Measurements from ENCODE around the gene AKAP8. TPM values are rescaled to one million over a fixed set of nuclear protein-coding genes. Genes with fewer than 3 reads are reported as not detected.

The AKAP8 gene
- total RNA-seq, 1 donor from 2014 or later: 28.9 TPM

GRCh38 chr19:15374796-15375440, 4.7 kb downstream of the AKAP8 start:
- peak overlapping the region; percentile 47 for H3K4me3 Mint-ChIP-seq (ENCODE audit: unreplicated experiment)
- H3K27me3 Mint-ChIP-seq (ENCODE audit: unreplicated experiment): peaks cover 14% of the 10 kb centered on the region
- no peak for DNase-seq
- peaks cover 26% of the 10 kb centered on the region for H3K4me1 Mint-ChIP-seq (ENCODE audit: low read depth, unreplicated experiment)
- H3K9me3 Mint-ChIP-seq (ENCODE audit: unreplicated experiment): peaks cover 23% of the 10 kb centered on the region
- H3K27ac Mint-ChIP-seq (ENCODE audit: unreplicated experiment): peak overlapping the region; percentile 82
- TF ChIP-seq CTCF (IDR thresholded peaks at IDR 0.05; ENCODE audit: partially characterized antibody, unreplicated experiment): no peak
- no peaks in the 10 kb centered on the region for H3K36me3 Mint-ChIP-seq (ENCODE audit: unreplicated experiment)

GRCh38 chr19:15374105-15374651, 5.4 kb downstream of the AKAP8 start:
- peaks cover 26% of the 10 kb centered on the region for H3K4me1 Mint-ChIP-seq (ENCODE audit: low read depth, unreplicated experiment)
- DNase-seq: peak; percentile 43
- no peaks in the 10 kb centered on the region for H3K36me3 Mint-ChIP-seq (ENCODE audit: unreplicated experiment)
- peaks cover 20% of the 10 kb centered on the region for H3K9me3 Mint-ChIP-seq (ENCODE audit: unreplicated experiment)
- peak overlapping the region; percentile 47 for H3K4me3 Mint-ChIP-seq (ENCODE audit: unreplicated experiment)
- H3K27me3 Mint-ChIP-seq (ENCODE audit: unreplicated experiment): peaks cover 11% of the 10 kb centered on the region
- peak overlapping the region; percentile 82 for H3K27ac Mint-ChIP-seq (ENCODE audit: unreplicated experiment)
- TF ChIP-seq CTCF (IDR thresholded peaks at IDR 0.05; ENCODE audit: partially characterized antibody, unreplicated experiment): no peak

DNA sequence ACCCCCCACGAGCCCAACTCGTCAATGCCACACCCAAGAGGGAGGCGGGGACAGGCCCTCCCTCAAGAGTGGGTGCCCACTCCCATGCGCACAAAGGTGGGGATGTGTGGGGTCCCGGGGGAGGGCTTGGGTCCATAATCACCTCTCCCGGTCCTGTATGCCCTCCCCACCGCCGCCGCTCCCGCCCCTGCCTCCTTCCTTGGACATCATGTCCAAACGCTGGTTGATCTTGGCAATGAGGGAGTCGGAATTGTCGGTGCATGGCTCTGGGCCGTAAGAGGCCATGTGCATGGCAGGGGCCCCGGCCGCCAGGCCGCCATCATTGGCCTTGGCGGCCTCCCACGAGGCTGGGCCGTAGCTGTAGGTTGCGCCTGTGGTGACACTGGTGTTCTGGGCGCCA, 5.9 kb downstream of the AKAP8 start:
- Mint-ChIP-seq H3K36me3 (ENCODE audit: unreplicated experiment) (no peaks in the 10 kb centered on the region), H3K27me3 (ENCODE audit: unreplicated experiment) (peaks cover 9% of the 10 kb centered on the region), H3K4me3 (ENCODE audit: unreplicated experiment) (no peak overlapping the region), H3K4me1 (ENCODE audit: low read depth, unreplicated experiment) (peaks cover 26% of the 10 kb centered on the region), H3K27ac (ENCODE audit: unreplicated experiment) (peak overlapping the region; percentile 82), H3K9me3 (ENCODE audit: unreplicated experiment) (peaks cover 18% of the 10 kb centered on the region)
- no peak for DNase-seq
- no peak for TF ChIP-seq CTCF (IDR thresholded peaks at IDR 0.05; ENCODE audit: partially characterized antibody, unreplicated experiment)

- Mint-ChIP-seq H3K27ac (ENCODE audit: unreplicated experiment) (peak overlapping the region; percentile 75), H3K4me1 (ENCODE audit: low read depth, unreplicated experiment) (peaks cover 21% of the 10 kb centered on the region), H3K36me3 (ENCODE audit: unreplicated experiment) (no peaks in the 10 kb centered on the region), H3K27me3 (ENCODE audit: unreplicated experiment) (peaks cover 4% of the 10 kb centered on the region), H3K4me3 (ENCODE audit: unreplicated experiment) (no peak overlapping the region), H3K9me3 (ENCODE audit: unreplicated experiment) (peaks cover 15% of the 10 kb centered on the region)
- DNase-seq: no peak
- no peak for TF ChIP-seq CTCF (IDR thresholded peaks at IDR 0.05; ENCODE audit: partially characterized antibody, unreplicated experiment)
Observed at GRCh38 chr19:15372891-15373301, 6.7 kb downstream of the AKAP8 start.

DNA sequence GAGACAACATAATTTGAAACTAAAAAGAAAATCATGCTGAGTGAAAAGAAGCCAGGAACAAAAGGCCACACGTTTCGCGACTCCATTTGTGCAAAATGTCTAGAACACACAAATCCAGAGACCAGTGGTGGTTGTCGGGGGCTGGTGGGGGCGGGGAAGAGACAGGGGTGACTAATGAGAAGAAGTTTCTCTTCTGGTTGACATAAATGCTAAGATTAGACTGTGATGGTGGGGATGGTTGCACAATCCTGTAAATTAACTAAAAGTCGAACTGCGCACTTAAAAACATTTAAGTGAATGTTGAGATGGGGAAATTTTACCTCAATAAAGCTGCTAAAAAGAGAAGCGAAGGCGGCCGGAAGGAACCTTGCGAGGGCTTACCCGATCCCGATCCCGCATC, 7.1 kb downstream of the AKAP8 start:
- Mint-ChIP-seq H3K27ac (ENCODE audit: unreplicated experiment) (peak overlapping the region; percentile 75), H3K27me3 (ENCODE audit: unreplicated experiment) (peaks cover 4% of the 10 kb centered on the region), H3K36me3 (ENCODE audit: unreplicated experiment) (no peaks in the 10 kb centered on the region), H3K4me3 (ENCODE audit: unreplicated experiment) (peak overlapping the region; percentile 69), H3K4me1 (ENCODE audit: low read depth, unreplicated experiment) (peaks cover 21% of the 10 kb centered on the region), H3K9me3 (ENCODE audit: unreplicated experiment) (peaks cover 15% of the 10 kb centered on the region)
- no peak for TF ChIP-seq CTCF (IDR thresholded peaks at IDR 0.05; ENCODE audit: partially characterized antibody, unreplicated experiment)
- no peak for DNase-seq
